Measurements from ENCODE around the gene OPHN1.

GRCh38 chrX:68416592-68416991 is 16.7 kb downstream of the OPHN1 start:
- TF ChIP-seq, protein P1, sequence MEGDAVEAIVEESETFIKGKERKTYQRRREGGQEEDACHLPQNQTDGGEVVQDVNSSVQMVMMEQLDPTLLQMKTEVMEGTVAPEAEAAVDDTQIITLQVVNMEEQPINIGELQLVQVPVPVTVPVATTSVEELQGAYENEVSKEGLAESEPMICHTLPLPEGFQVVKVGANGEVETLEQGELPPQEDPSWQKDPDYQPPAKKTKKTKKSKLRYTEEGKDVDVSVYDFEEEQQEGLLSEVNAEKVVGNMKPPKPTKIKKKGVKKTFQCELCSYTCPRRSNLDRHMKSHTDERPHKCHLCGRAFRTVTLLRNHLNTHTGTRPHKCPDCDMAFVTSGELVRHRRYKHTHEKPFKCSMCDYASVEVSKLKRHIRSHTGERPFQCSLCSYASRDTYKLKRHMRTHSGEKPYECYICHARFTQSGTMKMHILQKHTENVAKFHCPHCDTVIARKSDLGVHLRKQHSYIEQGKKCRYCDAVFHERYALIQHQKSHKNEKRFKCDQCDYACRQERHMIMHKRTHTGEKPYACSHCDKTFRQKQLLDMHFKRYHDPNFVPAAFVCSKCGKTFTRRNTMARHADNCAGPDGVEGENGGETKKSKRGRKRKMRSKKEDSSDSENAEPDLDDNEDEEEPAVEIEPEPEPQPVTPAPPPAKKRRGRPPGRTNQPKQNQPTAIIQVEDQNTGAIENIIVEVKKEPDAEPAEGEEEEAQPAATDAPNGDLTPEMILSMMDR (IDR thresholded peaks at IDR 0.05; ENCODE audit: low read depth, low read length, poor library complexity, severe bottlenecking) = no peak
- no peak for TF ChIP-seq EZH2phosphoT487 (IDR thresholded peaks at IDR 0.05; ENCODE audit: borderline replicate concordance, low read length)

Data from DOHH2 (cell line).